SH-SY5Y (cell line): ENCODE results near the gene SHB.

Experiments used
- GATA2 ChIP-seq: IDR thresholded peaks from 2 replicates; pipeline ENCODE4 v1.6.1; 2011; ENCODE audit warnings: mild to moderate bottlenecking, low read depth, low read length
- GATA3 ChIP-seq: IDR thresholded peaks from 2 replicates; pipeline ENCODE4 v1.6.1; 2011; ENCODE audit warnings: low read depth, mild to moderate bottlenecking, low read length, moderate library complexity

- TF ChIP-seq GATA2 (no peak), GATA3 (no peak)
These were observed 150.3 kb downstream of the SHB start for GRCh38 chr9:37918665-37919170.
